A673 (cell line): ENCODE data around the gene NOL3. TPM values are rescaled to one million over a fixed set of nuclear protein-coding genes. Genes with fewer than 3 reads are reported as not detected.

ENCODE experiments used
- BruUV-seq: library from RNA; stranded (reverse); fragments of 400-500 nt; replicated peaks from 2 replicates; lab custom pipeline; 2021; lab: Mats Ljungman, UMichigan
- CTCF ChIA-PET: fragments of 300-600 bp; sonication (Branson Sonifier 250); formaldehyde crosslinking; loops from one replicate; lab custom pipeline; 2022; ENCODE audit warnings: antibody characterized with exemption; lab: Charles Lee
- POLR2A ChIA-PET: fragments of 300-600 bp; sonication (Branson Sonifier 250); formaldehyde crosslinking; loops from one replicate; lab custom pipeline; 2022; ENCODE audit warnings: antibody characterized with exemption; ENCODE audit not compliant: low non-redundant PET; lab: Charles Lee
- DNase-seq: peaks from one replicate; pipeline ENCODE4 v3.0.0-alpha.2; 2015; ENCODE audit warnings: low spot score
- H3K27ac ChIP-seq: fragments of 200-600 bp; sonication (generic); 2 replicates; pipeline ENCODE4 v1.5.1; 2016; ENCODE audit warnings: mixed run types, low read depth, mild to moderate bottlenecking, mixed read lengths, antibody characterized with exemption, low read length; ENCODE audit not compliant: poor library complexity, severe bottlenecking
- H3K27me3 ChIP-seq: fragments of 200-600 bp; sonication (generic); replicated peaks from 2 replicates; pipeline ENCODE4 v1.6.1; 2017; ENCODE audit warnings: mixed run types, low read depth, mild to moderate bottlenecking, mixed read lengths, antibody characterized with exemption, low read length; ENCODE audit not compliant: insufficient read depth, poor library complexity
- H3K36me3 ChIP-seq: fragments of 200-600 bp; sonication (generic); 2 replicates; pipeline ENCODE4 v1.6.1; 2016; ENCODE audit warnings: mixed run types, mild to moderate bottlenecking, mixed read lengths, antibody characterized with exemption, low read length; ENCODE audit not compliant: insufficient read depth, poor library complexity, severe bottlenecking
- H3K4me1 ChIP-seq: fragments of 200-600 bp; sonication (generic); 2 replicates; pipeline ENCODE4 v1.6.1; 2017; ENCODE audit warnings: mixed run types, mild to moderate bottlenecking, mixed read lengths, antibody characterized with exemption, low read length; ENCODE audit not compliant: insufficient read depth, poor library complexity, severe bottlenecking
- H3K4me3 ChIP-seq: fragments of 200-600 bp; sonication (generic); 2 replicates; pipeline ENCODE4 v1.5.1; 2016; ENCODE audit warnings: low read depth, mixed run types, mild to moderate bottlenecking, mixed read lengths, low read length; ENCODE audit not compliant: poor library complexity, severe bottlenecking
- H3K9me3 ChIP-seq: fragments of 200-600 bp; sonication (generic); 2 replicates; pipeline ENCODE4 v1.6.1; 2016; ENCODE audit warnings: mixed run types, low read depth, mild to moderate bottlenecking, mixed read lengths, antibody characterized with exemption, low read length; ENCODE audit not compliant: poor library complexity, severe bottlenecking
- EZH2 ChIP-seq: fragments of 200-600 bp; sonication (generic); IDR thresholded peaks from 2 replicates; pipeline ENCODE4 v1.6.1; 2017; ENCODE audit warnings: borderline replicate concordance, low read depth, mild to moderate bottlenecking, mixed read lengths, antibody characterized with exemption, low read length; ENCODE audit not compliant: poor library complexity, severe bottlenecking
- intact Hi-C: fragments of 100-400 bp; cut with micrococcal nuclease; formaldehyde crosslinking; loops from one replicate; pipeline ENCODE4 v1.10.0; 2022; ENCODE audit not compliant: unreplicated experiment
- total RNA-seq: library from RNA; stranded (reverse); gene quantifications from 2 replicates; pipeline ENCODE4 v1.2.3, GENCODE V29; 2021
- TF ChIP-seq, protein P1 (sequence below): fragments of 300-800, 200-600 bp; sonication (generic); conservative IDR thresholded peaks from 2 replicates; pipeline ENCODE4 v1.5.1; 2017; ENCODE audit warnings: low read depth, mild to moderate bottlenecking, antibody characterized with exemption, low read length, moderate library complexity, mixed read lengths

NOL3 gene
- total RNA-seq, 1 experiment from 2014 or later: 15.3 TPM

DNA sequence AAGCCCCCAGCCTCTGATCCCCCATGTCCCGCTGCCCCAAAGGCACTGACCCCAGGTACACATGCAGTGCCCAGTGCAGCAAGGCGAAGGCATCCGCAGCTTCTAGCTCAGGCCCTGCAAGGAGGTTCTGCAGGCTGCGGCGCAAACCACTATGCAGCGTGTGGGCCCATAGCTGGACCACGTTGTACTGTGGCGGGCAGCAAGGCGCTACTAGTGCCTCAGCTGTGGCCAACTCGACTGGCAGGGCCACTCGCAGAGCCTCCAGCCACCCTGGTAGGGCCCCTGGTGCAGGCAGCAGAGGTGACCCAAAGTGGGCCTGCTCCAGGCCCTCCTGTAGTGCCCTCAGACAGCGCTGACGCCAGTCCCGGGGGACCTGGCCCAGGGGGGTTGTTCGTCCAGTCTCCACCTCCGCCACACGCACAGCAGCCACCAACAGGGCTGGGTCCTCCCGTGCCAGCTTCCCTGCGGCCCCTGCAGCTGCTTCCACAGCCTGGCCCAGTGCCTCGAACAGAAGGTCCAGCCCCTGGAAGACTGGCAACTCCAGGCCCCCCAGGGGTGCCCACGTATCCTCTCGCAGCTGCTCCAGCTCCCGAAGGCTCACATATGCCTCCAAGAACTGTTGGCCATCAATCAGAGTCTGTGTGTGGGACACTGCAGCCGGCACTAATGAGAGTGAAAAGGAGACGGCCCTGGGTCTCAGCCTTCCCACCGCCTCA, 17.0 kb downstream of the NOL3 start:
- ChIA-PET POLR2A (no interaction called here), CTCF (no interaction called here)
- no peaks in the 10 kb centered on the region for H3K27me3 ChIP-seq

GRCh38 chr16:67188323-67188722, 18.0 kb downstream of the NOL3 start:
- ChIA-PET POLR2A (no interaction called here), CTCF (no interaction called here)
- no peak overlapping the region for H3K27ac ChIP-seq
- intact Hi-C loops: no loop called here
- no peak overlapping the region for H3K4me3 ChIP-seq
- H3K27me3 ChIP-seq: no peaks in the 10 kb centered on the region
- no TSS peak for BruUV-seq
- peaks cover 19% of the 10 kb centered on the region for H3K4me1 ChIP-seq
- H3K36me3 ChIP-seq: peaks cover under 1% of the 10 kb centered on the region
- TF ChIP-seq EZH2: no peak
- TF ChIP-seq, protein P1, sequence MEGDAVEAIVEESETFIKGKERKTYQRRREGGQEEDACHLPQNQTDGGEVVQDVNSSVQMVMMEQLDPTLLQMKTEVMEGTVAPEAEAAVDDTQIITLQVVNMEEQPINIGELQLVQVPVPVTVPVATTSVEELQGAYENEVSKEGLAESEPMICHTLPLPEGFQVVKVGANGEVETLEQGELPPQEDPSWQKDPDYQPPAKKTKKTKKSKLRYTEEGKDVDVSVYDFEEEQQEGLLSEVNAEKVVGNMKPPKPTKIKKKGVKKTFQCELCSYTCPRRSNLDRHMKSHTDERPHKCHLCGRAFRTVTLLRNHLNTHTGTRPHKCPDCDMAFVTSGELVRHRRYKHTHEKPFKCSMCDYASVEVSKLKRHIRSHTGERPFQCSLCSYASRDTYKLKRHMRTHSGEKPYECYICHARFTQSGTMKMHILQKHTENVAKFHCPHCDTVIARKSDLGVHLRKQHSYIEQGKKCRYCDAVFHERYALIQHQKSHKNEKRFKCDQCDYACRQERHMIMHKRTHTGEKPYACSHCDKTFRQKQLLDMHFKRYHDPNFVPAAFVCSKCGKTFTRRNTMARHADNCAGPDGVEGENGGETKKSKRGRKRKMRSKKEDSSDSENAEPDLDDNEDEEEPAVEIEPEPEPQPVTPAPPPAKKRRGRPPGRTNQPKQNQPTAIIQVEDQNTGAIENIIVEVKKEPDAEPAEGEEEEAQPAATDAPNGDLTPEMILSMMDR: no peak
- no peak for DNase-seq
- no peaks in the 10 kb centered on the region for H3K9me3 ChIP-seq

More for the DNA sequence above, 17.0 kb downstream of the NOL3 start:
- no peak for DNase-seq
- H3K4me1 ChIP-seq: peaks cover 19% of the 10 kb centered on the region
- H3K9me3 ChIP-seq: no peaks in the 10 kb centered on the region
- BruUV-seq: no TSS peak
- H3K4me3 ChIP-seq: no peak overlapping the region
- H3K36me3 ChIP-seq: no peaks in the 10 kb centered on the region
- intact Hi-C loops: no loop called here
- no peak overlapping the region for H3K27ac ChIP-seq
- TF ChIP-seq EZH2: no peak
- TF ChIP-seq, protein P1: no peak

GRCh38 chr16:67188798-67189197, 18.5 kb downstream of the NOL3 start:
- no peak for TF ChIP-seq EZH2
- TF ChIP-seq, protein P1: no peak
- POLR2A ChIA-PET: no interaction called here
- H3K27me3 ChIP-seq: no peaks in the 10 kb centered on the region

More at GRCh38 chr16:67188798-67189197, 18.5 kb downstream of the NOL3 start:
- Histone ChIP-seq H3K27ac (no peak overlapping the region), H3K4me3 (no peak overlapping the region), H3K4me1 (peaks cover 24% of the 10 kb centered on the region), H3K9me3 (no peaks in the 10 kb centered on the region), H3K36me3 (peaks cover 6% of the 10 kb centered on the region)
- intact Hi-C loops: no loop called here
- no peak for DNase-seq
- CTCF ChIA-PET: no interaction called here
- no TSS peak for BruUV-seq
